Thymus (tissue), 11 donors: ENCODE measurements around the gene CADM2. TPM values are rescaled to one million over a fixed set of nuclear protein-coding genes. Genes with fewer than 3 reads are reported as not detected.

Experiments used
- DNase-seq, 9 donors: peaks; one replicate each; pipeline ENCODE4 v3.0.0-alpha.2; 2013; ENCODE audit warnings: low spot score in 9 of 9, low read depth in 6 of 9, missing footprints in 1 of 9
- H3K27ac ChIP-seq, 2 donors: one replicate each; pipeline ENCODE4 v1.5.1; 2013; ENCODE audit warnings: control low read depth in 1 of 2, low read depth in 1 of 2, low read length in 1 of 2, mild to moderate bottlenecking in 1 of 2, moderate library complexity in 1 of 2
- H3K27me3 ChIP-seq, 2 donors: one replicate each; pipeline ENCODE4 v1.5.1; 2013; ENCODE audit warnings: low read length in 1 of 2; ENCODE audit not compliant: control insufficient read depth in 2 of 2, insufficient read depth in 1 of 2
- H3K36me3 ChIP-seq, 2 donors: one replicate each; pipeline ENCODE4 v1.5.1; 2013; ENCODE audit warnings: low read length in 1 of 2, mild to moderate bottlenecking in 1 of 2, moderate library complexity in 1 of 2; ENCODE audit not compliant: control insufficient read depth in 2 of 2, insufficient read depth in 2 of 2
- H3K4me1 ChIP-seq, 2 donors: one replicate each; pipeline ENCODE4 v1.5.1; 2013; ENCODE audit warnings: low read length in 2 of 2; ENCODE audit not compliant: control insufficient read depth in 2 of 2, insufficient read depth in 2 of 2
- H3K4me3 ChIP-seq, 2 donors: one replicate each; pipeline ENCODE4 v1.5.1; 2013; ENCODE audit warnings: low read length in 2 of 2, control low read depth in 1 of 2, mild to moderate bottlenecking in 1 of 2
- H3K9me3 ChIP-seq, 2 donors: one replicate each; pipeline ENCODE4 v1.5.1; 2013; ENCODE audit warnings: low read length in 1 of 2, mild to moderate bottlenecking in 1 of 2; ENCODE audit not compliant: control insufficient read depth in 2 of 2, insufficient read depth in 1 of 2
- WGBS: extraction: QIAGEN DNeasy Blood & Tissue Kit; methylation state at CpG from one replicate; pipeline ENCODE4 v1.1.7; 2013; 5-methylcytosine and 5-hydroxymethylcytosine counted together
- polyA plus RNA-seq: library from polyadenylated mRNA; stranded (reverse); fragments of 200-250 nt; gene quantifications from one replicate; pipeline ENCODE4 v1.2.3, GENCODE V29; 2013
- total RNA-seq: library from RNA; stranded (reverse); fragments of 120-200 nt; gene quantifications from one replicate; pipeline ENCODE4 v1.2.4, GENCODE V29; 2013
- donor health status: healthy.

CADM2 gene
- total and polyA plus RNA-seq, 2 donors = 0.14 to 0.66 TPM

DNA sequence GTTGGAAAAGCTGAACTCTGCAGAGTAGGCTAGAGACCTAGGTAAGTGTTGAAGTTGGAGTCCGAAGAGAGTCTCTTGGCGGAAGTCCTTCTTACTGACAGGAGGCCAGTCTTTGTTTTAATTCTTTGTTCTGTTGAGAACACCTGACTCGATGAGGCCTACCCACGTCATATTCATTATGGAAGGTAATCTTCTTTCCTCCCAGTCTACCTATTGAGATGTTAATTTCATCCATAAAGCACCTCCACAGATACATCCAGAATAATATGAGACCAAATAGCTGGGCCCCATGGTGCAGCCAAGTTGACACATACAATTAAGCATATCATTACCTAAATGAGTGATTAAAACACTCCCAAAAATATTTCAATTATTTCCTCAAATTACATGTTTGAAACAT, 515.5 kb downstream of the CADM2 start:
- H3K4me1 ChIP-seq = no peaks in the 10 kb centered on the region
- H3K27me3 ChIP-seq = no peaks in the 10 kb centered on the region
- no peak for DNase-seq
- WGBS = 94% methylated on average over 4 of the region's 4 CpGs
- H3K36me3 ChIP-seq = no peaks in the 10 kb centered on the region
- H3K9me3 ChIP-seq = no peaks in the 10 kb centered on the region
- no peak overlapping the region for H3K4me3 ChIP-seq
- no peak overlapping the region for H3K27ac ChIP-seq

DNA sequence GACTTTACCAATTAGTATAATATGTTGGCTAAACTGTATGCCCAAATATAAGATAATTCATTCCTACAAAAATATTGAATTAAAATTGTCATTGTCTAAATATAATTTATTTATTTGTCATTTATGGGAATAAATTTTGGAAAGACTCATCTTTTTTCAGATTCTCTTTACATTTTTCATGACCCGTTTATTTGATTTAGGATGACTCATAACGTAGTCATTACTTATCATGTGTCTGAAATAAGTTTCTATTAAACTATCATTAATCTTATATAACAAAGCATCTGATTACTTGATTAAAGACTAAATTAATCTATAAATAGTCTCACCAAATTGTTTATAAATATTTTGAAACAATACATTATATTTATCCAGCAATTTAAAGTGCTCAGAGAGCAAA, 516.6 kb downstream of the CADM2 start:
- no peaks in the 10 kb centered on the region for H3K9me3 ChIP-seq
- H3K4me1 ChIP-seq = no peaks in the 10 kb centered on the region
- H3K27me3 ChIP-seq = no peaks in the 10 kb centered on the region
- no peak overlapping the region for H3K27ac ChIP-seq
- H3K36me3 ChIP-seq = no peaks in the 10 kb centered on the region
- no peak for DNase-seq
- no peak overlapping the region for H3K4me3 ChIP-seq
- WGBS = 96% methylated on average over 2 of the region's 2 CpGs

DNA sequence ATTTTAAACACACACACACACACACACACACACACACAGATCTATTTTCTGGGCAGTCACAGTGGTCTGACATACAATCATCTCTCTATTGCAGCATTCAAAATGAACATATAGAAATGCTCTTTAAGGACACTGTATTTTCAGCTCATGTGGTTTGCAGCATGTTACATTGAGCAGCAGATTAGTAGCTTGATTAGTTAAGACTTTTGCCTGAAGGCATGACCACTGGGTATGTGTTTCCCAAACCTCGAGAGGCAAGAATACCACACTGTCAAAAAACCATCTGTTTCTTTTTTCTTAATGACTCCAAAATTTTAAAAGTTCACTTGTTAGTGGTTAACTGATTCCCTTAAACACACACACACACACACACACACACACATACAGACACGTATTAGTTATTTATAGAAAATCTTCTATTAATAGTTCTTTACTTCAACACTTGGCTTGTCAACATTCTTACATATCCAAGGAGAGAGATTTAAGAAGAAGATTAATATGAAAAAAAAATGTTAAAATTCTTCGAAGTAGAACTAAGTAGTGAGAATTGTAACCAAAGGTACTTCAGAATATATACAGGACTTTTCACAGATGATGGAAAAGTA, 518.2 kb downstream of the CADM2 start:
- Histone ChIP-seq H3K4me1 (no peaks in the 10 kb centered on the region), H3K27ac (no peak overlapping the region), H3K4me3 (no peak overlapping the region), H3K9me3 (no peaks in the 10 kb centered on the region), H3K27me3 (no peaks in the 10 kb centered on the region), H3K36me3 (no peaks in the 10 kb centered on the region)
- WGBS = 82% methylated on average over 3 of the region's 3 CpGs
- no peak for DNase-seq

DNA sequence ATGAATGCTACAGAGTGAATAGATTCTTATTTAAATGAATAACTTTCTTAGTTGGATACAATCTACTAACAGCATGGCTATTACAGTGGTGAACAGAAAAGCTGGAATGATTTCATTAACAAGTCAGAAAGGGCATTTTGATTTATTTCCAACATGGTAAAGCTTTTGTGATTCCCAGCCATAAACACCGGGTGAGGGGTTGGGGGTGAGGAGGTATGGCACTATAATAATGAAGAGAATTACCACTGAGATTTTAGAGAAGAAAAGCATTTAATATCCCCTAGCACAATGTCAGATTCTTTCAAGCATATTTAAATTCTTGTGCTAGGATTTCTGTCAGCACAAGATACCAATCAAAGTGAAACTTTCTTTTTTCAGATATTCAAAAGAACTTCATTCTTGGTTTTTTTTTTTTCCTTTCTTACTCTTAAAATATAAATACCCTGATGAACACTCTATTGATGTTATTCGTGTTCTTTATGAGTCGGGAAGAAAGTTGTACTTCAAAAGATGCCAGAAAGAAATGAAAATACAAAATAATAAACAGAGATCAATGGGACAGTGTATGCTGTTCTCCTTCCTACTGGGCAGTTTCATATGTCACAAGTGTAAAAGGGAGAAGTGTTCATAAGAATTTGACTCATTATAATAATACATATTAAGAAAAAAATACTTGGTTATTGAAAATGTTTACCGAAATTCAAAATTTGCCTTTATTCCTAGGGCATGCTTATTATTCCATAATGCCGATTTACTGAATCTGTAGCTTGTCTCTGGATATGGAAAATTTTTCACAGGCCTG, 522.8 kb downstream of the CADM2 start:
- 95% methylated on average over 5 of the region's 5 CpGs for WGBS
- Histone ChIP-seq H3K4me1 (no peaks in the 10 kb centered on the region), H3K4me3 (no peak overlapping the region), H3K36me3 (no peaks in the 10 kb centered on the region), H3K9me3 (no peaks in the 10 kb centered on the region), H3K27me3 (no peaks in the 10 kb centered on the region), H3K27ac (no peak overlapping the region)
- DNase-seq = no peak

DNA sequence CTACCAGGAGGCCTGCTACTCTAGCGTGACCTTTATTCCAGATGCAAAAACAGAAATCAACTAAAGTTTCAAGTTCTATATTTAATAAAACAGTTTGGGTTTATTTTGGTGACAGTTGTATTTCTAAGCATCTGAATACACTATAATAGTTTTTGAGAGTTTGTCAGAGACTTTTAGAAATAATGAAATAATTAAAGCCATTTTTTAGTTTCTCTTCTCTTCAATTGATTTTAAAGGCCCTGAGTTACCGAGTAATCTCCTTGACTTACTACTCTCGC, 523.4 kb downstream of the CADM2 start:
- H3K4me3 ChIP-seq = no peak overlapping the region
- no peaks in the 10 kb centered on the region for H3K36me3 ChIP-seq
- DNase-seq = no peak
- H3K27ac ChIP-seq = no peak overlapping the region
- H3K27me3 ChIP-seq = no peaks in the 10 kb centered on the region
- no peaks in the 10 kb centered on the region for H3K4me1 ChIP-seq
- H3K9me3 ChIP-seq = no peaks in the 10 kb centered on the region
- 97% methylated on average over 3 of the region's 3 CpGs for WGBS

DNA sequence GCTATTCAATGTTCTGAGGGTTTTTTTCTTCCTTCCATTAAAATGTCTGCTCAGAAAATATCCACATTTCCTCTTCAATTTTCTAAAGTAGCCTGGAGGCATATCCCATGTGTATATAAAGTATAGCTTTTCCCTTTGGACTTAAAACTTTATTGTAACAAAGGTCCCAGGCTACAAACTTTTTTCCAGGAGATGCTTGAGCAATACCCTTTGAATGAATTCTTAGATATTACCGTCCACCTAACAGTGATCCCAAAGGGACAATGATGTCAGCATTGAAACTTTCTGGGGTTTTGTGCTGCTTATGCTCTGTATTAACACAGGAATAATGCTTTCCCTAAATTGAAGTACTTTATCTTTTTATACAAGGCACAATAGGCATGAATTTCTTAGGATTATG, 525.2 kb downstream of the CADM2 start:
- H3K27ac ChIP-seq = no peak overlapping the region
- H3K9me3 ChIP-seq = no peaks in the 10 kb centered on the region
- 97% methylated on average over 1 of the region's 1 CpG for WGBS
- no peak for DNase-seq
- no peaks in the 10 kb centered on the region for H3K27me3 ChIP-seq
- no peaks in the 10 kb centered on the region for H3K36me3 ChIP-seq
- no peaks in the 10 kb centered on the region for H3K4me1 ChIP-seq
- H3K4me3 ChIP-seq = no peak overlapping the region

DNA sequence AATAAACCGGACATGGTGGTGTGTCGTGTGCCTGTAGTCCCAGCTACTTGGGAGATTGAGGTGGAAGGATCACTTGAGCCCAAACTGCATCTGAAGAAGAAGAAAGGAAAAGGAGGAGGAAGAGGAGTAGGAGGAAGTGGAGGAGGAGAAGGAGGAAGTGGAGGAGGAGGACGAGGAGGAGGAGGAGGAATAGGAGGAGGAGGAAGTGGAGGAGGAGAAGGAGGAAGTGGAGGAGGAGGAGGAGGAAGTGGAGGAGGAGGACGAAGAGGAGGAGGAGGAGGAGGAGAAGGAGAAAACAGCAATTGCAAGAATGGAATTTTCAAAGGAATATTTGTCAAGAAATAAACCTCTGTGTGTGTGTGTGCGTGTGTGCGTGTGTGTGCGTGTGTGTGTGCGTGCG, 528.6 kb downstream of the CADM2 start:
- Histone ChIP-seq H3K27ac (no peak overlapping the region), H3K4me1 (no peaks in the 10 kb centered on the region), H3K36me3 (no peaks in the 10 kb centered on the region), H3K4me3 (no peak overlapping the region), H3K27me3 (no peaks in the 10 kb centered on the region), H3K9me3 (no peaks in the 10 kb centered on the region)
- WGBS = 85% methylated on average over 9 of the region's 9 CpGs
- DNase-seq = no peak

DNA sequence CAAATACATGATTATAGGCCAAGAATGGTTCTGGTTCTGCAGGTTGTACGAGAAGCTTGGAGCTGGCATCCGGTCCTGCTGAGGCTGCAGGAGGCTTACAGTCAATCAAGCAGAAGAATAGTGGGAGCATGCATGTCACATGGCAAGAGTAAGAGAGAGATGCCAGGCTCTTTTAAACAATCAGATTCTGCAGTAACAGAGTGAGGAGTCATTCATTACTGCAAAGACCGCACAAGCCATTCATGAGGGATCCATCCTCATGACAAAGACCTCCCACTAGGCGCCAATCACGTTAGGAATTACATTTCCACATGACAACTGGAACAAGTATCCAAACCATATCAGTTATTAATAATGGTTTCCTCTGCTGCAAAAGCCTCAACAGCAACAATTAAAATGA, 536.8 kb downstream of the CADM2 start:
- no peaks in the 10 kb centered on the region for H3K27me3 ChIP-seq
- H3K4me1 ChIP-seq = no peaks in the 10 kb centered on the region
- 85% methylated on average over 5 of the region's 5 CpGs for WGBS
- no peaks in the 10 kb centered on the region for H3K36me3 ChIP-seq
- no peak overlapping the region for H3K27ac ChIP-seq
- no peak for DNase-seq
- no peak overlapping the region for H3K4me3 ChIP-seq
- H3K9me3 ChIP-seq = no peaks in the 10 kb centered on the region

DNA sequence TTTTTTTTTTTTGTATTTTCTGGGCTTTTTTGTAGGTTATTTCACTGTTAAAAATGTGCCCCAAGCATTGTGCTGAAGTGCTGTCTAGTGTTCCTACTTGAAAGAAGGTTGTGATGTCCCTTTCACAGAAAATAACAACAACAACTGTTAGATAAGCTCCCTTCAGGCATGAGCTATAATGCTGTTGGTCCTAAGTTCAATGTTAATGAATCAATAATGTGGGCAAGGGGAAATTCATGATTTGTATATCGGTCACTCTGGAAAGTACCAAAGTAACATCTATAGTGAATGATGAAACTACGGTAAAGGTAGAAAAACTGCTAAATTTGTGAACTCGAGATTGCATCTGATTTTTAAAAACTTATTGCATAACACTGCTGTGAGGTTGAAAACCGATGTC, 539.4 kb downstream of the CADM2 start:
- Histone ChIP-seq H3K36me3 (no peaks in the 10 kb centered on the region), H3K27me3 (no peaks in the 10 kb centered on the region), H3K27ac (no peak overlapping the region), H3K4me3 (no peak overlapping the region), H3K9me3 (no peaks in the 10 kb centered on the region), H3K4me1 (no peaks in the 10 kb centered on the region)
- no peak for DNase-seq
- 96% methylated on average over 4 of the region's 4 CpGs for WGBS
